ENCODE measurements around the gene SIMC1. TPM values are rescaled to one million over a fixed set of nuclear protein-coding genes. Genes with fewer than 3 reads are reported as not detected.

Gene SIMC1
- total RNA-seq, 3 donors from 2014 or later = 7.7 to 13.4 (median 12.7) TPM

- DNase-seq (ENCODE audit: low spot score in 2 of 2) = no peak
- Histone ChIP-seq H3K4me3 (no peak overlapping the region), H3K9me3 (no peaks in the 10 kb centered on the region), H3K27ac (no peak overlapping the region), H3K4me1 (peaks cover 7% of the 10 kb centered on the region in 2 donors), H3K27me3 (no peaks in the 10 kb centered on the region), H3K36me3 (peaks cover 8% of the 10 kb centered on the region)
- intact Hi-C loops (cut with DNase I; ENCODE audit: low total_unique reads) = no loop called here
- TF ChIP-seq POLR2A (IDR thresholded peaks at IDR 0.05) (no peak), POLR2AphosphoS5 (IDR thresholded peaks at IDR 0.05) (no peak)
- TF ChIP-seq, protein P1, sequence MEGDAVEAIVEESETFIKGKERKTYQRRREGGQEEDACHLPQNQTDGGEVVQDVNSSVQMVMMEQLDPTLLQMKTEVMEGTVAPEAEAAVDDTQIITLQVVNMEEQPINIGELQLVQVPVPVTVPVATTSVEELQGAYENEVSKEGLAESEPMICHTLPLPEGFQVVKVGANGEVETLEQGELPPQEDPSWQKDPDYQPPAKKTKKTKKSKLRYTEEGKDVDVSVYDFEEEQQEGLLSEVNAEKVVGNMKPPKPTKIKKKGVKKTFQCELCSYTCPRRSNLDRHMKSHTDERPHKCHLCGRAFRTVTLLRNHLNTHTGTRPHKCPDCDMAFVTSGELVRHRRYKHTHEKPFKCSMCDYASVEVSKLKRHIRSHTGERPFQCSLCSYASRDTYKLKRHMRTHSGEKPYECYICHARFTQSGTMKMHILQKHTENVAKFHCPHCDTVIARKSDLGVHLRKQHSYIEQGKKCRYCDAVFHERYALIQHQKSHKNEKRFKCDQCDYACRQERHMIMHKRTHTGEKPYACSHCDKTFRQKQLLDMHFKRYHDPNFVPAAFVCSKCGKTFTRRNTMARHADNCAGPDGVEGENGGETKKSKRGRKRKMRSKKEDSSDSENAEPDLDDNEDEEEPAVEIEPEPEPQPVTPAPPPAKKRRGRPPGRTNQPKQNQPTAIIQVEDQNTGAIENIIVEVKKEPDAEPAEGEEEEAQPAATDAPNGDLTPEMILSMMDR (IDR thresholded peaks at IDR 0.05) = no peak
Measured at GRCh38 chr5:176384366-176384930, 146.2 kb downstream of the SIMC1 start.

GRCh38 chr5:176384991-176385390 is 146.8 kb downstream of the SIMC1 start:
- H3K36me3 ChIP-seq = peaks cover 8% of the 10 kb centered on the region
- DNase-seq (ENCODE audit: low spot score in 2 of 2) = no peak
- no peaks in the 10 kb centered on the region for H3K27me3 ChIP-seq
- intact Hi-C loops (cut with DNase I; ENCODE audit: low total_unique reads) = no loop called here
- peaks cover 7% of the 10 kb centered on the region in 2 donors for H3K4me1 ChIP-seq
- TF ChIP-seq POLR2AphosphoS5 (IDR thresholded peaks at IDR 0.05) (no peak), POLR2A (IDR thresholded peaks at IDR 0.05) (no peak)
- TF ChIP-seq, protein P1 (IDR thresholded peaks at IDR 0.05) = no peak
- no peaks in the 10 kb centered on the region for H3K9me3 ChIP-seq
- H3K4me3 ChIP-seq = no peak overlapping the region
- H3K27ac ChIP-seq = no peak overlapping the region

- no peak for TF ChIP-seq POLR2A (IDR thresholded peaks at IDR 0.05)
- no peak for TF ChIP-seq POLR2AphosphoS5 (IDR thresholded peaks at IDR 0.05)
- TF ChIP-seq, protein P1 (IDR thresholded peaks at IDR 0.05) = no peak
- intact Hi-C loops (cut with DNase I; ENCODE audit: low total_unique reads) = no loop called here
Measured at GRCh38 chr5:176386491-176386890, 148.3 kb downstream of the SIMC1 start.

GRCh38 chr5:176387384-176387925 is 149.2 kb downstream of the SIMC1 start:
- TF ChIP-seq, protein P1 (IDR thresholded peaks at IDR 0.05) = no peak
- TF ChIP-seq POLR2A (IDR thresholded peaks at IDR 0.05) (no peak), POLR2AphosphoS5 (IDR thresholded peaks at IDR 0.05) (no peak)
- intact Hi-C loops (cut with DNase I; ENCODE audit: low total_unique reads) = no loop called here

More at GRCh38 chr5:176386491-176386890, 148.3 kb downstream of the SIMC1 start:
- H3K27me3 ChIP-seq = no peaks in the 10 kb centered on the region
- no peaks in the 10 kb centered on the region for H3K9me3 ChIP-seq
- peaks cover 8% of the 10 kb centered on the region for H3K36me3 ChIP-seq
- no peak overlapping the region for H3K27ac ChIP-seq
- H3K4me3 ChIP-seq = no peak overlapping the region
- DNase-seq (ENCODE audit: low spot score in 2 of 2) = no peak
- peaks cover 7% of the 10 kb centered on the region in 2 donors for H3K4me1 ChIP-seq

DNA sequence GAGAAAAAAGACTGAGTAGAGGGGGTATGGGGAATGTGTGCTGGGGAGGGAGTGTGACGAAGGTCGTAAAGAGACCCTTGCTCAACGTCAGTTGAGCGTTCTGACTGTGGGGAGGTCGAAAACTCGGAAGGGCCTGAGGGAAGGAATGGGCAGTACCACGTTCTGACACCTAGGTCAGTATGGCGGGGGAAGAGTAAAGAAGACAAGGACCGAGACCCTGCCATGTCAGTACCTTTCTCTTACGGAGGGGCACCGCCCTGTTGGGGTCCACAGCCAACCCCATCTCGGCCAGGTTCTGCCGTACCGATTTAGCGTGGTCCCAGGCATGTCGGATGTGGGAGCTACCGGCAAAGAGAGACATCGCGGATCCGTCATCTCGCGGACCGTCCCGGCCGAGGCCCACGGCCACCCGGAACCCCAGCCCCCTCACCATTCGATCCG is 149.8 kb downstream of the SIMC1 start:
- no peak for TF ChIP-seq POLR2A (IDR thresholded peaks at IDR 0.05)
- TF ChIP-seq POLR2AphosphoS5 (IDR thresholded peaks at IDR 0.05) = no peak
- TF ChIP-seq, protein P1 (IDR thresholded peaks at IDR 0.05) = no peak
- intact Hi-C loops (cut with DNase I; ENCODE audit: low total_unique reads) = no loop called here
- peak overlapping the region; percentile 77 to 82 (median 79) for H3K4me3 ChIP-seq
- peak overlapping the region; percentile 92 to 98 for H3K27ac ChIP-seq
- DNase-seq (ENCODE audit: low spot score in 2 of 2) = no peak
- peaks cover 7% of the 10 kb centered on the region in 2 donors for H3K4me1 ChIP-seq
- H3K36me3 ChIP-seq = peaks cover 8% of the 10 kb centered on the region
- no peaks in the 10 kb centered on the region for H3K9me3 ChIP-seq
- no peaks in the 10 kb centered on the region for H3K27me3 ChIP-seq

More at GRCh38 chr5:176387384-176387925, 149.2 kb downstream of the SIMC1 start:
- Histone ChIP-seq H3K27ac (no peak overlapping the region), H3K4me3 (peak overlapping the region; percentile 77 to 82 (median 79)), H3K9me3 (no peaks in the 10 kb centered on the region), H3K36me3 (peaks cover 8% of the 10 kb centered on the region), H3K4me1 (peaks cover 7% of the 10 kb centered on the region in 2 donors), H3K27me3 (no peaks in the 10 kb centered on the region)
- no peak for DNase-seq (ENCODE audit: low spot score in 2 of 2)

All from breast epithelium (tissue), 4 donors.